Liver (tissue), 3 donors: ENCODE data around the gene GDF2.

Source experiments
- ATF3 ChIP-seq: IDR thresholded peaks from 2 replicates; pipeline ENCODE4 v1.6.1; 2016; ENCODE audit warnings: antibody characterized with exemption
- CTCF ChIP-seq: fragments of 150-350 bp; IDR thresholded peaks from 2 replicates; pipeline ENCODE4 v1.5.1; 2017; ENCODE audit warnings: improper control_type of control experiment, low read depth, low read length; ENCODE audit not compliant: missing input control
- FOXA1 ChIP-seq: IDR thresholded peaks from 2 replicates; pipeline ENCODE4 v1.6.1; 2016; ENCODE audit warnings: antibody characterized with exemption
- JUND ChIP-seq, 2 donors: IDR thresholded peaks; 2 replicates each; pipeline ENCODE4 v1.6.1; 2016; ENCODE audit warnings: antibody characterized with exemption in 2 of 2
- MAX ChIP-seq: IDR thresholded peaks from 2 replicates; pipeline ENCODE4 v1.6.1; 2016; ENCODE audit warnings: antibody characterized with exemption
- RAD21 ChIP-seq, 2 donors: IDR thresholded peaks; 2 replicates each; pipeline ENCODE4 v1.6.1; 2016; ENCODE audit warnings: antibody characterized with exemption in 2 of 2, mild to moderate bottlenecking in 2 of 2
- REST ChIP-seq: IDR thresholded peaks from 2 replicates; pipeline ENCODE4 v1.6.1; 2016; ENCODE audit warnings: antibody characterized with exemption, mild to moderate bottlenecking
- SP1 ChIP-seq: IDR thresholded peaks from 2 replicates; pipeline ENCODE4 v1.6.1; 2018; ENCODE audit warnings: antibody characterized with exemption, mild to moderate bottlenecking
- YY1 ChIP-seq: IDR thresholded peaks from 2 replicates; pipeline ENCODE4 v1.6.1; 2016; ENCODE audit warnings: antibody characterized with exemption, mild to moderate bottlenecking
- donor health status: healthy.
- donor health status: healthy.

- TF ChIP-seq SP1 (no peak), CTCF (no peak), RAD21 (IDR thresholded peaks at IDR 0.05) (no peak), YY1 (no peak), JUND (IDR thresholded peaks at IDR 0.05) (no peak), MAX (no peak), ATF3 (no peak), REST (no peak), FOXA1 (no peak)
Measured at GRCh38 chr10:47365431-47366180, 43.4 kb downstream of the GDF2 start.
